ENCODE results near the gene TRERF1.

DNA sequence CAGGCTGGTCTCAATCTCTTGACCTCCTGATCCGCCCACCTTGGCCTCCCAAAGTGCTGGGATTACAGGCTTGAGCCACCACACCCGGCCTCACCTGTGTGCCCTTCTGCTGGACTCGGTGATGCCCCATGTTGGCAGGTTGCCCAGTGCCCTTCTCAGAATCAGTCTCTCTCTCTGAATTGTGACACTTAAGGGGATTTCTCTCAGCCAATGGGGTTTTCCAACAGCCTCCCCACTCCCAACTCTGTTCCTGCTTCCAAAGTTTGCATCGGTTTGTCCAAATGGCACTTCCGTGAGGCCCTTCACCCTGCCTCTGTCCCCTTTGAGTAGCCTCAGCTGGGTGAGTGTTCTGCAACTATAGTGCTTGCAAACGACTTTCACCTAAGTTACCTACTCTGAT is 230.9 kb downstream of the TRERF1 start:
- TF ChIP-seq, protein P1, sequence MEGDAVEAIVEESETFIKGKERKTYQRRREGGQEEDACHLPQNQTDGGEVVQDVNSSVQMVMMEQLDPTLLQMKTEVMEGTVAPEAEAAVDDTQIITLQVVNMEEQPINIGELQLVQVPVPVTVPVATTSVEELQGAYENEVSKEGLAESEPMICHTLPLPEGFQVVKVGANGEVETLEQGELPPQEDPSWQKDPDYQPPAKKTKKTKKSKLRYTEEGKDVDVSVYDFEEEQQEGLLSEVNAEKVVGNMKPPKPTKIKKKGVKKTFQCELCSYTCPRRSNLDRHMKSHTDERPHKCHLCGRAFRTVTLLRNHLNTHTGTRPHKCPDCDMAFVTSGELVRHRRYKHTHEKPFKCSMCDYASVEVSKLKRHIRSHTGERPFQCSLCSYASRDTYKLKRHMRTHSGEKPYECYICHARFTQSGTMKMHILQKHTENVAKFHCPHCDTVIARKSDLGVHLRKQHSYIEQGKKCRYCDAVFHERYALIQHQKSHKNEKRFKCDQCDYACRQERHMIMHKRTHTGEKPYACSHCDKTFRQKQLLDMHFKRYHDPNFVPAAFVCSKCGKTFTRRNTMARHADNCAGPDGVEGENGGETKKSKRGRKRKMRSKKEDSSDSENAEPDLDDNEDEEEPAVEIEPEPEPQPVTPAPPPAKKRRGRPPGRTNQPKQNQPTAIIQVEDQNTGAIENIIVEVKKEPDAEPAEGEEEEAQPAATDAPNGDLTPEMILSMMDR (IDR thresholded peaks at IDR 0.05; ENCODE audit: poor library complexity), result no peak
- TF ChIP-seq EZH2phosphoT487 (IDR thresholded peaks at IDR 0.05; ENCODE audit: low read depth, severe bottlenecking, unreplicated experiment) (no peak), EZH2 (IDR thresholded peaks at IDR 0.05; ENCODE audit: borderline replicate concordance) (no peak)
